ENCODE results near the gene MFF.
"Not testable (repeated sequence)": the region's sequence is repeated elsewhere in the genome, so short reads cannot be mapped to it uniquely, and the experiment has no call there.

Gene MFF

DNA sequence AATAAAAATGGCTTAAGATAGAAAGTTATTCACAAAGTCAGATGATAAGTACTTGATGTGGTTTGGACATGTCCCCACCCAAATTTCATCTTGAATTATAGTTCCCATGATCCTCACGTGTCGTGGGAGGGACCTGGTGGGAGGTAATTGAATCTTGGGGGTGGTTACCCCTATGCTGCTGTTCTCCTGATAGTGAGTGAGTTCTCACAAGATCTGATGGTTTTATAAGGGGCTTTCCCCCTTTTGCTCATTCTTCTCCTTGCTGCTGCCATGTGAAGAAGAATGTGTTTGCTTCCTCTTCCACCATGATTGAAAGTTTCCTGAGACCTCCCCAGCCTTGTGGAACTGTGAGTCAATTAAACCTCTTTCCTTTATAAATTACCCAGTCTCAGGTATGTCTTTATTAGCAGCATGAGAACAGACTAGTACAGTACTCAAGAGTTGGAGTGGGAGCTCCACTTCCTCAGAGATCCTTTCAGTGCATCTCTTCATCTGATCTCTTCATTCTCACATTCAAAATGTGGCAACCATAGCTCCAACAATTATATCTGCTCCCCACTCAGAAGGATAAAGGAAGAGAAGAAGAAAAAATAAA lies 57.3 kb downstream of the MFF start:
- H3K27me3 Mint-ChIP-seq, DNase-seq, ATAC-seq, H3K27ac Mint-ChIP-seq, H3K4me3 Mint-ChIP-seq: not testable (repeated sequence)
- Mint-ChIP-seq H3K9me3 (peaks cover 24 to 25% of the 10 kb centered on the region in 2 donors), H3K4me1 (peaks cover 27% of the 10 kb centered on the region)

DNA sequence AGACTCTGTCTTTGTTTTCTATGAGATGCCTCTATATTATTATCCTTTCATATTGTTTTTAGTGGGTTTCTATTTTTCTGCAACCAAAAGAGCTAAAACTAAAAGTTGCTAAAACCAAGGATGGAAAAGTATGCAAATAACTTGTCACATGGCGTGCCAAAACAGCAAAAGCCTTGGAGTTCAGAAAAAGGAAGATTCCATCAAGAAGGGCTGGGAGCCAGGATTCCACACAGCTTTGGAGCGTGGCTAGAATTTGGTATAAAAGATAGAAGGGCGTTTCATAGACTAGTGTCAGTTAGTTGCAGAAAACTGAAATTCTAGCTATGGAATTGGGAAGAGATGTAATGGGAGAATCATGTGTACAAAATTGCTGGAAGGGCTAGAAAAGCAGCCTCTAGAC lies 58.6 kb downstream of the MFF start:
- H3K9me3 Mint-ChIP-seq = peaks cover 24 to 25% of the 10 kb centered on the region in 2 donors
- no peaks in the 10 kb centered on the region for H3K27me3 Mint-ChIP-seq
- DNase-seq = no peak
- H3K4me3 Mint-ChIP-seq = no peak overlapping the region
- ATAC-seq = no peak
- H3K27ac Mint-ChIP-seq = no peak overlapping the region
- H3K4me1 Mint-ChIP-seq = peaks cover 35% of the 10 kb centered on the region

DNA sequence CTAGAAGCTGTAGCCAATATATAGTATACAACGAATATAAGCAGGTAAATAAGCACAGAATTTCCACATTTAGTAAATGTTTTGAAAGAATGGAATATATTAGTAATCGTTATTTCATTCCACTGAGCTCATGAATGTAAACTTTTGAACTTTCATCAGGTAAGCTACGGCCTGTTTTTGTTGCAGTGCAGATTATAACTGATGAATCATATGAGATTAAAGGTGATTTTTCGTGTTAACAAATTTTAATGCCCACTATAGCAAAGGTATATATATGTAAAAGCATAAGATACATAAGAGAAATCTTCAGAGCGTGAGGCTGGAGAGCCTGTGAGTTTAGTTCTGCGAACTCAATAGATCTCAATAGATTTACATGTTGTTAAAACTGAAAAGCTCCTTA lies 61.6 kb downstream of the MFF start:
- Mint-ChIP-seq H3K9me3 (peaks cover 18 to 20% of the 10 kb centered on the region in 2 donors), H3K4me1 (peaks cover 32% of the 10 kb centered on the region), H3K27me3 (no peaks in the 10 kb centered on the region), H3K4me3 (no peak overlapping the region), H3K27ac (no peak overlapping the region)
- ATAC-seq (no peak), DNase-seq (no peak)

DNA sequence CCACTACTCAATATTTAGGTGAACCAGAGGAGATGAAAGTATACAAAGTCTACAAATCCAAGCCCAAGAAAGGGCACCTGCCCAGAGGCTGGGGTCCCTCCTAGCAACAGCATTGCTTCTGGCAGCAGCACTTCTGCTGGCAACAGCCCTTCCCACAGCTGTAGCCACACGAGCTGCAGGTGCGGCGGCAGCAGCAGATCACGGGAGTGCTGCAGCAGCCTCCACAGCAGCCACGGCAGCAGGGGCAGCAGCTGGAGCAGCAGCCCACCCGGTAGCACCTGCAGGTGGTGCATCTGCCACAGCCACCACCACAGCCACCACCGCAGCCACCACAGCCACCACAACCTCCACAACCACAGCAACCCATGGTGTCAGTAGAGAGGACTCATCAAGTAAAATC lies 62.5 kb downstream of the MFF start, which contains the start of gene SCYGR1:
Gene SCYGR1 (minus strand): TSS at position 367 of the 400 bp plus-strand sequence. CDS start 0 bp downstream, at position 367.
- H3K4me3 Mint-ChIP-seq, ATAC-seq, H3K27me3 Mint-ChIP-seq, DNase-seq: not testable (repeated sequence)
- peaks cover 10% of the 10 kb centered on the region in 2 donors for H3K9me3 Mint-ChIP-seq
- H3K27ac Mint-ChIP-seq = peak within 1 kb of the TSS in 1 of 2 donors; percentile 68
- peaks cover 23% of the 10 kb centered on the region for H3K4me1 Mint-ChIP-seq

DNA sequence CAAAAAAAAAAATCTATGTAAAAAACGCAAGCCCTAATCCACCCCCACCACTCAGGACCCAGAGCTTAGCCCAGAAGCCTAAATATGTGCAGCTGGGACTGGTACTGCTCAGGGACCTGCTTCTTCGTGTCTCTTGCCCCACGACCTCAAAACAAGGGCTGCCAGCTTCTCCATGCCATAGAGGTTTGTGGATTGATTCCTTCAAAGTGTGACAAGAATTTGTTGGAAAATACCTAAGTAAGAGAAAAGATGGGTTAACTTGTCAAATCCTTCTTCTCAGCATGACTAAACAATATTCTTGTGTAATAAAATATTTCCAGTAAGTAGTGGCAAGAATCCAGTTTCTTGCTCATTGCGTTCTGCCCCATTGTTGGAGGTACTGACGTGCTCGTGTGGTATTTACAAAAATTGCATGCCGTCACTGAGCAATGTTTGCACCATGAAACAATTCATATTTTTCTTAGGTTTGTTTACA lies 63.5 kb downstream of the MFF start:
- ATAC-seq (no peak), DNase-seq (no peak)
- H3K4me3 Mint-ChIP-seq = no peak overlapping the region
- peaks cover 4% of the 10 kb centered on the region in 2 donors for H3K9me3 Mint-ChIP-seq
- H3K27ac Mint-ChIP-seq = peak overlapping the region in 1 of 2 donors; percentile 51
- H3K27me3 Mint-ChIP-seq = no peaks in the 10 kb centered on the region
- peaks cover 21% of the 10 kb centered on the region for H3K4me1 Mint-ChIP-seq

DNA sequence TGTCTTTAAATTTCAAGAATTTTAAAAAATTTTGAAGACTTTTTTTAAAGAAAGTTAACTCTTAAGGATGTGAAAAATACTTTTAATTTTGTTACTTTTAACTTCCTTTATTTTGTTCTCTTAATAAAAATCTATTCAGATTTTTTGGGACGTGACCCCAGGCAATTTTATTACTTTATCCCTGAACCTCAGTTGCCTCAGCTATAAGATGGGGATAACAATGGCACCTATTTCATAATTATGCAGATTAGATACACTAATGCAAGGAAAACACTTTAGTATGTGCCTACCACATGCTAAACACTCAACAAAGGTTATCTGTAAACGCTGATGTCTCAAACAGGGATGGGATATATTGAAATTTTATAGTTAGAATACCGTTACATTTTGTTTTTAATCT lies 64.2 kb downstream of the MFF start:
- Mint-ChIP-seq H3K4me3 (no peak overlapping the region), H3K27me3 (no peaks in the 10 kb centered on the region), H3K27ac (no peak overlapping the region), H3K4me1 (peaks cover 21% of the 10 kb centered on the region), H3K9me3 (no peaks in the 10 kb centered on the region)
- DNase-seq (no peak), ATAC-seq (no peak)

DNA sequence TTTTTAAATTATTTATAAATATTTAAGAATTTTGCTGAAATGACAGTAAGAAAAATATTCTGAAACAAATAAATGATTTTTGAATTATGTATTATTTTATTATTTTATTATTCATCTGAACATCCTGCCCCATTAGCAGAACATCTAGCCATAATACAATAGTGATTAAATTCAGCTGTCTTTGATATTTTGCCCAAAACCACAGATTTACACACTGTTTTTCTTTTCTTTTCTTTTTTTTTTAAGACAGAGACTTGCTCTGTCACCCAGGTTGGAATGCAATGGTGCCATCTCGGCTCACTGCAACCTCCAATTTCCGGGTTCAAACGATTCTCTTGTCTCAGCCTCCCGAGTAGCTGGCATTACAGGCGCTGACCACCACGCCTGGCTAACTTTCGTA lies 64.6 kb downstream of the MFF start:
- ATAC-seq (no peak), DNase-seq (no peak)
- no peaks in the 10 kb centered on the region for H3K9me3 Mint-ChIP-seq
- no peak overlapping the region for H3K4me3 Mint-ChIP-seq
- peak overlapping the region in 1 of 2 donors; percentile 28 for H3K27ac Mint-ChIP-seq
- H3K4me1 Mint-ChIP-seq = peaks cover 21% of the 10 kb centered on the region
- no peaks in the 10 kb centered on the region for H3K27me3 Mint-ChIP-seq

DNA sequence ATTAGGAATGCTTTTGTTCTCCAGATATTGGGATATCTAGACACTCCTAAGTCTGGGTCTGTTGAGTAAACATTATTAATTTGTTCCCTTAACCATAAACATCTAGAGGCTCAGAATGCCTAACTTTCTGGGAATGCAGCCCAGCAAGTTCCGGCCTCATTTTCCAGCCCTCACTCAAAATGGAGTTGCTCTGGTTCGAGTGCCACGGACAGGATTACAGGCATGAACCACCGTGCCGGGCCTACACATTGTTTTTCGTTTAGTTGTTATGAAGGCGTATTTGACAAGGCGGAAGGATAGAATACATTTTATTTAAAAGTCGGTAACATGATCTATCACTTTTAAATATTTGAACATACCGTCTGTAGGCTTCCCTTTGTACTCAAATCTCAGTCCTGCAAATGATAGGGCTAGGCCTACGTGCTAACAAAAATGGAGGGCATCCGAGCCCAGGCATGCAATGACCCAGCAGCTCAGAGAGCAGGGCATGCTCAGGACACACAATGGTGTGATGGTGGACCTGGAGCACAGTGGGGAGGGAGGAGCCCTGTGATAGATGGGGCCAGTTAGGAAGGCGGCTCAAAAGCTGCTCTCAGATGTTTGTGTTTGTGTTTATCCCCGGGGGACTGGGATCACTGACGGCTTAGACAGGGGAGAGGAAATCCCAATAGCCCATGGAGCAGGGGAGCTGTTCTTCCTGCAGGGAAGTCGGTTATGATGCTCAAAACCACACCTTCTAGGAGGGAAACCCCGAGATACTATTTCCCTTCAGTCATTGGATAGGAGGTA lies 65.6 kb downstream of the MFF start:
- H3K27ac Mint-ChIP-seq = no peak overlapping the region

DNA sequence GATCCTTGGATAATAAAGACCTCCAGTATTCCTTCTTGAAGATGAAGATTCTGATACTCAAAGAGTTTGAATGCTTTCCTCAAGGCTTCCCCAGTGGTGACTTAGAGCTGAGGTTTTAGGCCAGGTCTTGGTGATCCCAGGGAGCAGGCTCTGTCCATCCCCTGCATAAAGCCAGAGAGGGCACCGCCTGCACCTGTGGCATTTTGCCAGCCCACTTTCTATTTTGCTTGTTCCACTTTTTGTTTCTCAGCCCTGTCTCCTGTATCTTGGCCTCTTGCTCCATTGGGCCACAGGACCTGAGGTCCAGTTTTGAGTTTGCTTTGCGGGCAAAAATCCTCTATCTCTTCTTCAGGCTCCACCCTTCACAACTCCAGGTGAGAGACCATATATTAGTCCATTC lies 69.3 kb downstream of the MFF start:
- DNase-seq (no peak), ATAC-seq (no peak)
- peaks cover 25% of the 10 kb centered on the region for H3K4me1 Mint-ChIP-seq
- H3K27me3 Mint-ChIP-seq = no peaks in the 10 kb centered on the region
- H3K27ac Mint-ChIP-seq = no peak overlapping the region
- no peak overlapping the region for H3K4me3 Mint-ChIP-seq
- H3K9me3 Mint-ChIP-seq = no peaks in the 10 kb centered on the region

More for the DNA sequence above, 65.6 kb downstream of the MFF start:
- H3K4me1 Mint-ChIP-seq = peaks cover 21% of the 10 kb centered on the region
- no peak overlapping the region for H3K4me3 Mint-ChIP-seq
- ATAC-seq (no peak), DNase-seq (no peak)
- no peaks in the 10 kb centered on the region for H3K27me3 Mint-ChIP-seq
- H3K9me3 Mint-ChIP-seq = no peaks in the 10 kb centered on the region

DNA sequence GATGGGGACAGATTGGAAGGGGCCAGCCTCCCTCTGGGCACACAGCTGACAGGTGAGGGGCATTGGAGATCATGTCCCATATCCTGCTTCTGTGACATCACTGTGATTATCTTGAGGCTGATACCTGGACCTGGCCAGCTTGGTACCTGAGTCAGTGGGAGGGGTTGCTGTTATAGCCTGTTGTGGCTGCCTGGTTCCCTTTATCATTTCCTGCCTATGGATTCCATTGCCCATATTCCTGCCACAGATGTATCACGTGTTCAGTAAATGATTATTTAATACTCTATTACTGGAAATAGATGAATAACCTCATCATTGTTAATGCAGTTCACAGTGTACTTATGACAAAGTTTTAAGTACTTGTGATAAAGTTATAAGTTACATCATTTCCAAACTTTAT lies 70.5 kb downstream of the MFF start:
- Mint-ChIP-seq H3K4me1 (peaks cover 30% of the 10 kb centered on the region), H3K4me3 (no peak overlapping the region), H3K9me3 (no peaks in the 10 kb centered on the region), H3K27ac (no peak overlapping the region), H3K27me3 (no peaks in the 10 kb centered on the region)
- DNase-seq (no peak), ATAC-seq (no peak)

DNA sequence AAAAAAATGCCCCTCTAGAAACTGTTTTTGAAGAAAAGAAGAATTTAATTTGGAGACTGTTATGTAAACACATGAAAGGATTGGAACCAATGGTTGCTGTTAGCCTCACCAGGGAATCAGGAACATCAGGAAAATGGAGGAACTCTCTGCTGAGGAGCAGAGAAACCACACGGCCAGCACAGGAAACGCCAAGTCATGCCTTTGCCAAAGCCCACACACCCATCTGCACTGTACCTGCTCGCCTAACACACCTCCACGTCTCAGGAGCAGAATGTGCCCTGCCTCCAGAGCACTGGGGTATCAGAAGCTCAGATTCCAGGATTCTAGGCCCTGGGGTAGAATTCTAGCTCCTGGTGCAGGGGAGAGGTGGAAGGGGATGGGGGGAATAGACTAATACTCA lies 72.5 kb downstream of the MFF start:
- no peak overlapping the region for H3K4me3 Mint-ChIP-seq
- H3K9me3 Mint-ChIP-seq = no peaks in the 10 kb centered on the region
- ATAC-seq (no peak), DNase-seq (no peak)
- no peaks in the 10 kb centered on the region for H3K27me3 Mint-ChIP-seq
- H3K27ac Mint-ChIP-seq = peak overlapping the region in 1 of 2 donors; percentile 38
- H3K4me1 Mint-ChIP-seq = peaks cover 35% of the 10 kb centered on the region

DNA sequence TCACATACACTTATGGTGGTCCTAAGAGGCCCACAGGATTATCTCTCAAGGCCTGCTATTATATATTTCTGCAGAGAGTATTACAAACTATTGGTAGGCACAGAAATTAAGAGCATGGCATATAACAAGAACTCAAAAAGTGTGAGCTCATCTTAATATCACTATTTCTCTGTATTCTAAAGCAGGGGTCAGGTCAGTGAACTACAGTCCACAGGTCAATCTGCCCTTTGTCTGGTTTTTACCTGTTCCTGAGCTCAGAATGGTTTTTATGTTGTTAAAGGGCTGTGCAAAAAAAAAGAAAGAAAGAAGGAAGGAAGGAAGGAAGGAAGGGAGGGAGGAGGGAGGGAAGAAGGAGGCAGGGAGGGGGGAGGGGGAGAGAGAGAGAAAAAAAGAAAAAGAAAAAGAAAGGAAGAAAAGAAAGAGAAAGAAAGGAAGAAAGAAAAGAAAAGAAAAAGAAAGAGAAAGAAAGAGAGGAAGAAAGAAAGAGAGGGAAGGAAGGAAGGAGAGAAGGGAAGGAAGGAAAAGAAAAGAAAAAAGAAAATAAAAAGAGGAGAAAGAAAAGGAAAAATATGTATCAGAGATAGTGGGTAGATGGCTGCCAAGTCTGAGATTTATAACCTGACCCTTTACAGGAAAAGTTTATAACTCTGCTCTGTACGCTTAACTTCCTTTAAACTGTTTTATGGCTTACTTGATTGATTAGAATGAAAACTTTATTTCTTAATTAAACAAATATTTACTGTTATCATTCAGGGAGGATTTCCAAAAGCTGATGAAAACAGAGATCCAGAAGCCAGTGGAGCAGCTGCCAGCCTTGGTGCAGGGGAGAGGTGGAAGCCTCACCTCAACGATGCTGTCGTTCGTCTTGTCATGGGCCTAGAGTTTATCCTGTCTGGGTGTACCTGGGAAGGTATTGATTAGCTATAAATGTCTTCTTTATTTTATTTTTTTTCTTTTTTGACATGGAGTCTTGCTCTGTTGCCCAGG lies 73.9 kb downstream of the MFF start:
- H3K27ac Mint-ChIP-seq = no peak overlapping the region
- DNase-seq = no peak
- ATAC-seq = no peak
- H3K9me3 Mint-ChIP-seq = no peaks in the 10 kb centered on the region
- H3K4me1 Mint-ChIP-seq = peaks cover 49% of the 10 kb centered on the region
- H3K4me3 Mint-ChIP-seq = no peak overlapping the region
- no peaks in the 10 kb centered on the region for H3K27me3 Mint-ChIP-seq

DNA sequence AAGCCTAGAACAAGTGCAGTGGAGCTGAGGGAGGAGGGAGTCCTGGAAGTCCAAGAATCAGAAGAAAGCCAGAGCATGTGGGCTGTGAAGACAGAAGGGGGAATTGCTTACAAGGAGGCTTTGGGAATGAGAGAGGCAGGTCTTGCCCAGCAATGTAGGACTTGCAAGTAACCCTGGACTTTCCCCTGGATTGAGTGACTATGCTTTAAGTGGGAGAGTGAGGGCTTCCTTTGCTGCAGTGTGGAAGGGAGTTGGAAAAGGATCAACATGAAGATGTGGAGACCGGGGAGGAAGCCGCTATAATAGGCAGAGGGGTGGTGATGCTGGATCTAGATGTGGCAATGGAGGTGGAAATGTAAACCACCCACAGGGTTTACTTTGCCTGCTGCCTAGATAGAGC lies 76.5 kb downstream of the MFF start:
- H3K9me3 Mint-ChIP-seq = no peaks in the 10 kb centered on the region
- H3K4me3 Mint-ChIP-seq = no peak overlapping the region
- ATAC-seq = no peak
- no peaks in the 10 kb centered on the region for H3K27me3 Mint-ChIP-seq
- no peak for DNase-seq
- no peak overlapping the region for H3K27ac Mint-ChIP-seq
- peaks cover 73% of the 10 kb centered on the region for H3K4me1 Mint-ChIP-seq

DNA sequence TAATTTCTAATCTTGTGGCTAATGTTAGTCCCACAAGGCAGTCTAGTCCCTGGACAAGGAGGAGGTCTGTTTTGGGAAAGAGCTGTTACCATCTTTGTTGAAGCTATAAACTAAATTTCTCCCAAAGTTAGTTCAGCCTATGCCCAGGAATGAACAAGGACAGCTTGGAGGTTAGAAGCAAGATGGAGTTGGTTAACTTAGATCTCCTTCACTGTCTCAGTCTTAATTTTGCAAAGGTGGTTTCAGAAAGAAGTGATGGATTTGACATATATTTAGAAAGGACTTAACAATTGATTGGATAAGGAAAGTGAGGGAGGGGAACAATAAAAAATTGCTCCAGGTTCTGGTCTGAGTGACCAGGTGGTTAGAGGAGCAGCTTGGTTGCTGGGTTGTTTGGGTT lies 77.3 kb downstream of the MFF start:
- DNase-seq (no peak), ATAC-seq (no peak)
- H3K4me1 Mint-ChIP-seq = peaks cover 75% of the 10 kb centered on the region
- H3K4me3 Mint-ChIP-seq = no peak overlapping the region
- H3K9me3 Mint-ChIP-seq = no peaks in the 10 kb centered on the region
- peak overlapping the region in 1 of 2 donors; percentile 52 for H3K27ac Mint-ChIP-seq
- H3K27me3 Mint-ChIP-seq = no peaks in the 10 kb centered on the region

DNA sequence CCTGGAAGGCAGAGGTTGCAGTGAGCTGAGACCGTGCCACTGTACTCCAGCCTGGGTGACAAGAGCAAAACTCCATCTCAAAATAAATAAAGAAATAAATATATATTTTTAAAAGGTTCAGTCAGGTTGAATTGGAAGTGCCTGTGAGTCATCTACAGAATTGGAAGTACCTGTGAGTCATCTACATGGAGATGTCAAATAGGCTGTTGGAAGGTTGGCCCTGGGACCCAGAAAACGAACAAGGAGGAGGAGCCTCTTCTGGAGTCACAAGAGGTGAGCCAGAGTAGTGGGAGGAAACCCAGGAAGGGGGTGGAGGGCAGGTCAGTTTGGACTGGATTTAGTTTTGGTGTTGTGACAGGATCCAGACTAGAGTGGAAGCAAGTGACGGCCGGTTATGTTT lies 77.9 kb downstream of the MFF start:
- DNase-seq = no peak
- Mint-ChIP-seq H3K27ac (peak overlapping the region in 1 of 2 donors; percentile 14), H3K4me1 (peaks cover 75% of the 10 kb centered on the region), H3K27me3 (no peaks in the 10 kb centered on the region), H3K9me3 (no peaks in the 10 kb centered on the region), H3K4me3 (peak overlapping the region in 1 of 2 donors; percentile 41)
- ATAC-seq = no peak
